ENCODE data around the gene SLC6A13.
"Not testable (repeated sequence)": the region's sequence is repeated elsewhere in the genome, so short reads cannot be mapped to it uniquely, and the experiment has no call there.

Gene SLC6A13

GRCh38 chr12:240566-240965 lies 22.1 kb downstream of the SLC6A13 start:
- TF ChIP-seq, protein P1, sequence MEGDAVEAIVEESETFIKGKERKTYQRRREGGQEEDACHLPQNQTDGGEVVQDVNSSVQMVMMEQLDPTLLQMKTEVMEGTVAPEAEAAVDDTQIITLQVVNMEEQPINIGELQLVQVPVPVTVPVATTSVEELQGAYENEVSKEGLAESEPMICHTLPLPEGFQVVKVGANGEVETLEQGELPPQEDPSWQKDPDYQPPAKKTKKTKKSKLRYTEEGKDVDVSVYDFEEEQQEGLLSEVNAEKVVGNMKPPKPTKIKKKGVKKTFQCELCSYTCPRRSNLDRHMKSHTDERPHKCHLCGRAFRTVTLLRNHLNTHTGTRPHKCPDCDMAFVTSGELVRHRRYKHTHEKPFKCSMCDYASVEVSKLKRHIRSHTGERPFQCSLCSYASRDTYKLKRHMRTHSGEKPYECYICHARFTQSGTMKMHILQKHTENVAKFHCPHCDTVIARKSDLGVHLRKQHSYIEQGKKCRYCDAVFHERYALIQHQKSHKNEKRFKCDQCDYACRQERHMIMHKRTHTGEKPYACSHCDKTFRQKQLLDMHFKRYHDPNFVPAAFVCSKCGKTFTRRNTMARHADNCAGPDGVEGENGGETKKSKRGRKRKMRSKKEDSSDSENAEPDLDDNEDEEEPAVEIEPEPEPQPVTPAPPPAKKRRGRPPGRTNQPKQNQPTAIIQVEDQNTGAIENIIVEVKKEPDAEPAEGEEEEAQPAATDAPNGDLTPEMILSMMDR (conservative IDR thresholded peaks at IDR 0.05; ENCODE audit: low read depth, low read length): no peak
- H3K4me3 ChIP-seq (ENCODE audit: low read depth, low read length): no peak overlapping the region
- no peak for DNase-seq (ENCODE audit: low read depth)

- no peak for DNase-seq (ENCODE audit: low read depth)
- TF ChIP-seq, protein P1 (conservative IDR thresholded peaks at IDR 0.05; ENCODE audit: low read depth, low read length): no peak
- no peak overlapping the region for H3K4me3 ChIP-seq (ENCODE audit: low read depth, low read length)
Measured at GRCh38 chr12:238736-239398, 23.8 kb downstream of the SLC6A13 start.

DNA sequence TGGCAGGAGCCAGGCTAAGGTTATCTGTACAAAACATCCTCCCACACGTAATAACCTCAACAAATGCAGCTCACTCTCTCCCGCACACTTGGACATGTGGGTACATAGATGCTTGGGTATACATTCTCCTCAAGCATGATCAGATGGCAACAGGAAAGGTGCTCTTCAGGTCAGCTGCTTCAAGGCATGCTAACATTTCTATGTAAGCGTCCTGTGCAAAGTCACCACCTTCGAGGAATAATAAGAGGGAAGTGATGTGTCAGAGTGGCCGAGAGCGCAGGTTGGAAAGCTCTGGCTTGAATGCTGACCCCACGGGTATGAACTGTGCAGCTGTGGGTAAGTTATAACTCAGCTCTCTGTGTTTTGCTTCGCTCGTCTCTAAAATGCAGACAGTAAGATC lies 24.5 kb downstream of the SLC6A13 start:
- no peak overlapping the region for H3K4me3 ChIP-seq (ENCODE audit: low read depth, low read length)
- DNase-seq (ENCODE audit: low read depth): no peak
- TF ChIP-seq, protein P1 (conservative IDR thresholded peaks at IDR 0.05; ENCODE audit: low read depth, low read length): no peak

- H3K4me3 ChIP-seq (ENCODE audit: low read depth, low read length): no peak overlapping the region
- TF ChIP-seq, protein P1 (conservative IDR thresholded peaks at IDR 0.05; ENCODE audit: low read depth, low read length): no peak
- DNase-seq (ENCODE audit: low read depth): no peak
Measured at GRCh38 chr12:237026-237815, 25.4 kb downstream of the SLC6A13 start.

DNA sequence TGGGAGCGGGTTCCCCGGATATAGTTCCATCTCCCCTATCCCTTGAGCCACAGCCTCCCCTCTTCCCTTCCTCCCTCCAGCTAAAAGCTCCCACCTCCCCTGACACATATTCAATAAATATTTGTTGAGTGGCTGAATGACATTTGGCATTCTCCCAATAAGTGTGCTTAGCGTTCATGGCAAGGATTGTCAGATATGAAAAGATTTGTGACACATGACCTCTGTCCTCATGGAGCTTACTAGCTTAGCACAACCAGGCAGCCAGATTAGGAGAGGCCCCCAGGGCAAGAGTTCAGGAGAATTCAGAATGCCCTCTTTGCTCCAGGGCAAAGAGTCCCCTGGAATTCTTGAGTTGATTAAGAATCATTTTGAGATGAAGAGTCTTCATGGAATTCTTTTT lies 26.2 kb downstream of the SLC6A13 start:
- DNase-seq (ENCODE audit: low read depth): no peak
- TF ChIP-seq, protein P1 (conservative IDR thresholded peaks at IDR 0.05; ENCODE audit: low read depth, low read length): no peak

GRCh38 chr12:235967-236366 lies 26.7 kb downstream of the SLC6A13 start:
- not testable (repeated sequence) for H3K4me3 ChIP-seq (ENCODE audit: low read depth, low read length); DNase-seq (ENCODE audit: low read depth)

More for the DNA sequence above, 26.2 kb downstream of the SLC6A13 start:
- no peak overlapping the region for H3K4me3 ChIP-seq (ENCODE audit: low read depth, low read length)

- H3K4me3 ChIP-seq (ENCODE audit: low read depth, low read length): no peak overlapping the region
Measured at GRCh38 chr12:234891-235415, 27.7 kb downstream of the SLC6A13 start.

More at GRCh38 chr12:234891-235415, 27.7 kb downstream of the SLC6A13 start:
- TF ChIP-seq, protein P1 (conservative IDR thresholded peaks at IDR 0.05; ENCODE audit: low read depth, low read length): no peak
- no peak for DNase-seq (ENCODE audit: low read depth)
